Mesendoderm (in vitro differentiated cells): Measurements from ENCODE around the gene GJD2.
A peak's percentile ranks its signal among the peaks of the same experiment; 100 is the strongest.

ENCODE experiments used
- DNase-seq: peaks from one replicate; pipeline ENCODE4 v3.0.0; 2013
- H2AK5ac ChIP-seq: 2 replicates; pipeline ENCODE4 v1.6.1; 2013; ENCODE audit warnings: low read length, inconsistent platforms
- H2BK120ac ChIP-seq: 2 replicates; pipeline ENCODE4 v1.6.1; 2013; ENCODE audit warnings: low read depth, mild to moderate bottlenecking, low read length, moderate library complexity, mixed read lengths
- H2BK15ac ChIP-seq: replicated peaks from 2 replicates; pipeline ENCODE4 v1.6.1; 2013; ENCODE audit warnings: low read depth, mild to moderate bottlenecking, moderate library complexity
- H2BK5ac ChIP-seq: 2 replicates; pipeline ENCODE4 v1.6.1; 2013; ENCODE audit warnings: low read length, inconsistent platforms
- H3K18ac ChIP-seq: 2 replicates; pipeline ENCODE4 v1.6.1; 2013; ENCODE audit warnings: mild to moderate bottlenecking, low read length, mixed read lengths
- H3K23ac ChIP-seq: one replicate; pipeline ENCODE4 v1.6.1; 2013; ENCODE audit warnings: low read length
- H3K27ac ChIP-seq: 2 replicates; pipeline ENCODE4 v1.5.1; 2013; ENCODE audit warnings: low read depth, mild to moderate bottlenecking, inconsistent platforms, low read length, moderate library complexity
- H3K27me3 ChIP-seq: 2 replicates; pipeline ENCODE4 v1.6.1; 2013; ENCODE audit warnings: low read length, control low read depth, mild to moderate bottlenecking, inconsistent platforms; ENCODE audit not compliant: insufficient read depth, poor library complexity
- H3K36me3 ChIP-seq: 2 replicates; pipeline ENCODE4 v1.6.1; 2013; ENCODE audit warnings: low read length, inconsistent platforms; ENCODE audit not compliant: control insufficient read depth, insufficient read depth
- H3K4ac ChIP-seq: one replicate; pipeline ENCODE4 v1.6.1; 2013; ENCODE audit warnings: low read depth, mild to moderate bottlenecking, low read length, moderate library complexity
- H3K4me1 ChIP-seq: 2 replicates; pipeline ENCODE4 v1.6.1; 2013; ENCODE audit warnings: low read depth, low read length, inconsistent platforms; ENCODE audit not compliant: control insufficient read depth
- H3K4me2 ChIP-seq: 2 replicates; pipeline ENCODE4 v1.6.1; 2013; ENCODE audit warnings: low read length
- H3K4me3 ChIP-seq: 2 replicates; pipeline ENCODE4 v1.5.1; 2013; ENCODE audit warnings: mild to moderate bottlenecking, low read length
- H3K56ac ChIP-seq: one replicate; pipeline ENCODE4 v1.6.1; 2013; ENCODE audit warnings: low read length
- H3K79me1 ChIP-seq: 2 replicates; pipeline ENCODE4 v1.6.1; 2013; ENCODE audit warnings: low read length, inconsistent platforms
- H3K79me2 ChIP-seq: 2 replicates; pipeline ENCODE4 v1.6.1; 2013; ENCODE audit warnings: mild to moderate bottlenecking, low read length; ENCODE audit not compliant: control insufficient read depth, insufficient read depth
- H3K9ac ChIP-seq: 2 replicates; pipeline ENCODE4 v1.6.1; 2013; ENCODE audit warnings: low read length, inconsistent platforms
- H4K5ac ChIP-seq: one replicate; pipeline ENCODE4 v1.6.1; 2013; ENCODE audit warnings: low read length
- H4K8ac ChIP-seq: one replicate; pipeline ENCODE4 v1.6.1; 2013; ENCODE audit warnings: low read depth, mild to moderate bottlenecking, control low read depth, low read length, moderate library complexity
- WGBS: extraction: QIAGEN DNeasy Blood & Tissue Kit; methylation state at CpG from one replicate; pipeline ENCODE4 v1.1.7; 2013; ENCODE audit warnings: low lambda C conversion rate, missing lambda C conversion rate; ENCODE audit not compliant: insufficient coverage; ENCODE audit errors: extremely low coverage; 5-methylcytosine and 5-hydroxymethylcytosine counted together

Gene GJD2

DNA sequence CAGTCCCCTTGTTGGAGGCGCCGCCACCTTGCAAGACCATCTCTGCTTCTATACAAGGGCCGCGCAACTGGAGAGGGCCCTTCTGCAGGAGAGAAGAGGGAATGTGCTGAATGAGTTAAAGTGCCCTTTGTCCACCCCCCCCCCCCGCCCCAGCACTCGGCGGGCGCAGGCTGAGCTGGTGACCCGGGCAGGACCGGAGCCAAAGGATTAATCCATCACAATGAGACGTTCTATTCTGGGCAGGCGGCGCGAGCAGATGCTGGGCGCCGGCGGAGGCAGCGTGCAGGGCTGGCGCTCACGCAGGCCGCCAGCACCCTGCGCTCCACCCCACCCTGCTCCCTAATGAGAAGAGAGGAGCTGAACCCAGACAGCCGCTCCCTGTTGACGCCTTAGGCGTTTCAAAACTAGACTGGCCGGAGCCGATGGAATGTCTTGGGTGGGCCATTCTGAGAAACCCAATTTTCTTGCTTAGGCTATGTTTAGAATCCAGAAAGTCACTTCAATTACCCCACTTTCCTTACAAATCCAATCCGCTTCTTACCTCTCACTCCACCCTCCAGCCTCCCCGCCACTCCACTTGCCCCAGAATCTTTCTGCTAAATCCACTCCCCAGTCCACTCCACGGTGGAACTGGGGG, 32.9 kb downstream of the GJD2 start:
- Histone ChIP-seq H2BK15ac (no peak overlapping the region), H3K18ac (no peak overlapping the region), H3K4me1 (no peaks in the 10 kb centered on the region), H2BK5ac (no peak overlapping the region), H4K5ac (no peak overlapping the region), H4K8ac (no peak overlapping the region), H3K36me3 (no peaks in the 10 kb centered on the region), H3K4me2 (peak overlapping the region; percentile 49), H3K56ac (peak overlapping the region; percentile 54), H3K79me2 (no peaks in the 10 kb centered on the region), H3K4me3 (no peak overlapping the region), H3K79me1 (no peaks in the 10 kb centered on the region), H3K4ac (no peak overlapping the region), H3K27me3 (no peaks in the 10 kb centered on the region), H3K9ac (peak overlapping the region; percentile 35), H3K23ac (no peak overlapping the region), H2BK120ac (no peak overlapping the region), H3K27ac (no peak overlapping the region), H2AK5ac (no peak overlapping the region)
- WGBS: no CpG with 5 or more reads among the region's 30 CpGs
- peak; percentile 67 for DNase-seq

GRCh38 chr15:34721157-34721801, 33.5 kb downstream of the GJD2 start:
- no peak overlapping the region for H3K4me3 ChIP-seq
- DNase-seq: no peak
- no peaks in the 10 kb centered on the region for H3K4me1 ChIP-seq

DNA sequence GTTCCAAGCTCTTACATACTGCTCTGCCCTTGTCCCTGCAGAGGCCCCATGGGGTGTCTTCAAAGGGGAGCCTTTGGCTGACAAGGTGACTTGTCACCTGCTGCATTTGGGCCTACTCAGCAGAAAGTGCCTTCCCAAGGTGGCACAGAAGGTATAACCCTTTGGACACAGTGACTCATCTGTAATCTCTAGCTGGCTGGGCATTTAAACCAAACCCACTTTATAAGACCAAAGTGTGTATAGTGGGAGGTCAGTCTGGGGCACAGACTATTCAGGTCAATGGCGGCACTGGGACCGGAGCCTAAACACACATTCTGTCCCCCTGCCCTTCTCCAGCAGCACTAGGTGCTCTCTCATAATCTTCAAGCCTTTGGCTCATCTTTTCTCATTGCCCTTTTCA, 35.1 kb downstream of the GJD2 start:
- Histone ChIP-seq H3K36me3 (no peaks in the 10 kb centered on the region), H4K5ac (no peak overlapping the region), H3K27me3 (no peaks in the 10 kb centered on the region), H3K27ac (no peak overlapping the region), H3K4me2 (no peak overlapping the region), H3K4me1 (no peaks in the 10 kb centered on the region), H3K23ac (no peak overlapping the region), H2AK5ac (no peak overlapping the region), H3K79me2 (no peaks in the 10 kb centered on the region), H2BK15ac (no peak overlapping the region), H3K79me1 (no peaks in the 10 kb centered on the region), H3K9ac (no peak overlapping the region), H2BK5ac (no peak overlapping the region), H3K4ac (no peak overlapping the region), H3K4me3 (no peak overlapping the region), H3K56ac (no peak overlapping the region), H4K8ac (no peak overlapping the region), H3K18ac (no peak overlapping the region), H2BK120ac (no peak overlapping the region)
- no peak for DNase-seq
- no CpG with 5 or more reads among the region's 2 CpGs for WGBS

More at GRCh38 chr15:34721157-34721801, 33.5 kb downstream of the GJD2 start:
- Histone ChIP-seq H3K27me3 (no peaks in the 10 kb centered on the region), H3K18ac (no peak overlapping the region), H3K56ac (no peak overlapping the region), H2BK5ac (no peak overlapping the region), H3K23ac (no peak overlapping the region), H3K79me2 (no peaks in the 10 kb centered on the region), H3K79me1 (no peaks in the 10 kb centered on the region), H3K4me2 (no peak overlapping the region), H3K27ac (no peak overlapping the region), H3K36me3 (no peaks in the 10 kb centered on the region), H2BK120ac (no peak overlapping the region), H2BK15ac (no peak overlapping the region), H4K5ac (no peak overlapping the region), H3K4ac (no peak overlapping the region), H3K9ac (no peak overlapping the region), H4K8ac (no peak overlapping the region), H2AK5ac (no peak overlapping the region)
- WGBS: 100% methylated on average over 2 of the region's 7 CpGs

DNA sequence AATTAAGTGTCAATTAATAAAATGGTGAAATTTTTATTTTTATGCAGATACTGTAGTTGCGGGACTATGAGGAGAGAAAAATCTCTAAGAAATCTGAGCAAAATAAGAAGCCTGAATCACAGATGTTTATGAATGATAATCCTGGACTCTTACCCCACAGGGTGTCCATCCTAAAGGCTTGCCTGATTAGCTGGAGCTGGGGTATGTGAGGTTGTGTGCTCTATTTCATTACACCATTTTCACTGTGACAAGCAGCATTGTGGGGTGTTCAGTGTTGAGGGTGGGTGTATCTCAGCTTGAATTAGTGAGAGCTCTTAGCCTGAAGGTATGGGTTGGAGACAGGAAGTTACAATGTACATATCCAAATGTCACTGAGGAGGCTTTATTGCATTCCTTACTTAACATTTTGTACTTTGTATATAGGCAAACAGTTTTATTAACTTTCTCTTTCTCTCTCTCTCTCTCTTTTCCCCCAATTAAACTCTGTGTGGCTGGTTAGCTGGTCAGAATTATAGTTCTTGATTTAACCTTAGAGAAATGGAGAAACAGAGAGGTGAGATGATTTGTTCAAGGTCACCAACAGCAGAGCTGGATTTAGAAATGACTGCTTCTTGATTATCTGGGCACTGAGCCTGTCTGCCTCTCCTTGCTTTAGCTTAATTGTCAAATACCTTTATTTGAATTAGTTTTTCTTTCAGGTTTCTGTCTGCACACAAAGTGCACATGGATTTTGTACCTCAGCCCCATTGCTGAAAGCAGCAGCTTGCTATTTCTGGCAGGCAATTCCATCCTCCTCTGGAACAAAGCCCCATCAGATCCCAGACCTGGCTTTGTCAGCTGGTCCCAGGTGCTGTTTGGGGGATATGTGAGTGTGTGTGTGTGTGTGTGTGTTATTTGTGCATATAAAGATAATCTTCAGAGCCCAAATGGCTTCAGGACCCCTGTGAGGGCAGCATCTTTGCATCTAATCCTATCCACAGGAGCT, 35.8 kb downstream of the GJD2 start:
- no peak overlapping the region for H3K56ac ChIP-seq
- H3K18ac ChIP-seq: no peak overlapping the region
- H3K27me3 ChIP-seq: no peaks in the 10 kb centered on the region
- no CpG with 5 or more reads among the region's 1 CpG for whole genome bisulfite sequencing
- H2BK15ac ChIP-seq: no peak overlapping the region
- no peak overlapping the region for H3K9ac ChIP-seq
- no peak for DNase-seq
- H3K4ac ChIP-seq: no peak overlapping the region
- H4K8ac ChIP-seq: no peak overlapping the region
- H3K4me2 ChIP-seq: no peak overlapping the region
- no peaks in the 10 kb centered on the region for H3K4me1 ChIP-seq
- H4K5ac ChIP-seq: no peak overlapping the region
- H3K27ac ChIP-seq: no peak overlapping the region
- no peaks in the 10 kb centered on the region for H3K36me3 ChIP-seq
- H3K79me1 ChIP-seq: no peaks in the 10 kb centered on the region
- H2BK5ac ChIP-seq: no peak overlapping the region
- no peak overlapping the region for H2BK120ac ChIP-seq
- H3K79me2 ChIP-seq: no peaks in the 10 kb centered on the region
- H2AK5ac ChIP-seq: no peak overlapping the region
- H3K23ac ChIP-seq: no peak overlapping the region
- H3K4me3 ChIP-seq: no peak overlapping the region

DNA sequence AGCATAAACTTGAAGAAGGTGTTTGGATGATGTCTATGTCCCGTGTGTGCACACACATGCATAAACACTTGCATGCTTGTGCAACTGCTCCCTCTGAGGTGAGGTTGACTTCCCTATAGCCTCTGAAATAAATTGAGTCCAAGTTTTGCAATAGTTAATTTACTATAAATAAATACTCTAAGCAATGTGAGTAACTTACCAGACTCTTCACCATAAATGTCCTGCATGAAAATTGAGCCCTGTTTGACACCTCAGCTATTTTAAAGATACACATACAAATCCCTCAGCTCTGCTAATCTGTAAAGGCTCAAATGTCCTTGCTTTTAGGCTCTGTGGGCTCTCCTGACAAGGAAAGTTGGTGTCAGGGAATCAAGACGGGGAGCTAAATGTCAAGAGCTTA, 37.1 kb downstream of the GJD2 start:
- Histone ChIP-seq H3K79me1 (no peaks in the 10 kb centered on the region), H2BK5ac (no peak overlapping the region), H4K5ac (no peak overlapping the region), H3K23ac (no peak overlapping the region), H2BK15ac (no peak overlapping the region), H3K27me3 (no peaks in the 10 kb centered on the region), H2BK120ac (no peak overlapping the region), H3K4ac (no peak overlapping the region), H3K36me3 (no peaks in the 10 kb centered on the region), H3K9ac (no peak overlapping the region), H3K4me3 (no peak overlapping the region), H3K18ac (no peak overlapping the region), H4K8ac (no peak overlapping the region), H3K56ac (no peak overlapping the region), H3K27ac (no peak overlapping the region), H3K4me1 (no peaks in the 10 kb centered on the region), H2AK5ac (no peak overlapping the region), H3K79me2 (no peaks in the 10 kb centered on the region), H3K4me2 (no peak overlapping the region)
- DNase-seq: no peak
- WGBS: no CpG with 5 or more reads among the region's 2 CpGs
